ENCODE measurements around the gene FNBP1. TPM values are rescaled to one million over a fixed set of nuclear protein-coding genes. Genes with fewer than 3 reads are reported as not detected.

Gene FNBP1
- total RNA-seq, 1 donor from 2014 or later: 245 TPM

DNA sequence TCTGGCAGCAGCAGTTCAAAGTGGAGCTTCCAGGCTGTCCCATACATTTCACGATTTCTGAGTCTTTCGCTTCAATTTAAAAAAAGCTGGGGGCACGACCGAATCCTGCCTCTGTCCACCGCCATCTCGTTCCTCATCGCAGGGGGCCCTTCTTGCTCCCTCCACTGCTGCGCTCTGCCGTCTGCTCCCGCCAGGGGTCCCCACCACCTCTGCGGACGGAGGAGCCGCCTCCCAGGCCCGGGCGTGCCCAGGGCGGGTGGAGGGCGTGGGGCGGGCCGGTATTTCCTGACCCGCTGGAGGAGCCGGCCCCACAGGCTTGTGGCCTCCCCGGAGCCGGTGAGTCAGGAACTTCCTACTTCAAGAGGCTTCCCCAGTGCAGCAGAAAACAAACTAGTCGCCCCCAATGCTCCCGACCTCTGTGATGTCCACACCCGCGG is 157.3 kb downstream of the FNBP1 start:
- H3K27me3 Mint-ChIP-seq: no peaks in the 10 kb centered on the region
- no peaks in the 10 kb centered on the region for H3K9me3 Mint-ChIP-seq
- H3K36me3 Mint-ChIP-seq (ENCODE audit: low read depth): peaks cover 40% of the 10 kb centered on the region
- intact Hi-C loops (cut with micrococcal nuclease): loop anchor here (2.0 to 10.0 kb wide), 5 partner anchors 17 to 1392 kb away; partner anchors contain the start of genes FAM78A and TOR1A
- H3K4me3 Mint-ChIP-seq: peak overlapping the region; percentile 83
- peak; percentile 97 for DNase-seq
- H3K4me1 Mint-ChIP-seq: peaks cover 60% of the 10 kb centered on the region
- H3K27ac Mint-ChIP-seq: peak overlapping the region; percentile 98

GRCh38 chr9:129885018-129885669 is 157.8 kb downstream of the FNBP1 start:
- DNase-seq: peak; percentile 85
- peak overlapping the region; percentile 98 for H3K27ac Mint-ChIP-seq
- H3K4me1 Mint-ChIP-seq: peaks cover 57% of the 10 kb centered on the region
- intact Hi-C loops (cut with micrococcal nuclease): loop anchor here (2.0 to 10.0 kb wide), 5 partner anchors 16 to 1392 kb away; partner anchors contain the start of genes FAM78A and TOR1A
- H3K9me3 Mint-ChIP-seq: no peaks in the 10 kb centered on the region
- peak overlapping the region; percentile 83 for H3K4me3 Mint-ChIP-seq
- H3K36me3 Mint-ChIP-seq (ENCODE audit: low read depth): peaks cover 39% of the 10 kb centered on the region
- no peaks in the 10 kb centered on the region for H3K27me3 Mint-ChIP-seq

DNA sequence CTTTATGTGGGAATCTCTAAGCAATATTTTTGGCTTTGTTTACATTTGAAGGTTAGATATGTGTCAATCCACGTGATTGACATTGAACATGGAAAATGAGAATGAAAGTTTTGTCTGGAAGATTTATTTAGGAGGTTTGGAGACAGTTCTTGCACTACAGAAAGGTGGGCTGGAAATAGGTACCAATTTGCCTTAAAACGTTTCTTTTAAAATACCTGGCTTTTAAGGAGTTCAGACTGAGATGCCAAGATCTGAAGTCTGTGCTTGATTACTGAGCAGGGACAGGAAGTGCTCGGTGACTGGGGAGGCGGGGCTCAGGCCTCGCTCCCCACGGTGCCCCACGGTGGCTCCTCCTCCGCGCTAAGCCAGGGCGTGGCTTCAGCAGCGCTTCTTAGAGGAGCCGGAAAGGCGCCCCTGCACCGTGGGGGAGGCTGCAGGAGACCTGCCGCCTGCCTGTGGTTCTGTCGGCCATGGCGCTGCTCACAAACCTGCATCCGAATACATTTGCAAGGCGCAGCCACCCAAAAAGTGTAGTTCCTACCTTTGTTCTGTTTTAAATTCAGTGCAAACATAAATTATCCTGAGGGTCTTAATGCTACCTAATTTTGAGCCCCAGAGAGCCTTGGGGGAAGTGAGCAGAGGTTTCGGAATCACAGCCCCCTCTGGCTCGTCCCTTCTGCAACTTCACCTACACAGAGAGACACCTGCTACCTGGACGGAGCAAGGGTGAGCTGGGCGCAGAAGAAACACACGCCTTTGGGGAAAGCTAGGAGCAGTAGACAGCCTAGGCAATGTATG is 158.6 kb downstream of the FNBP1 start:
- Mint-ChIP-seq H3K9me3 (no peaks in the 10 kb centered on the region), H3K27ac (peak overlapping the region; percentile 98), H3K4me3 (peak overlapping the region; percentile 83), H3K36me3 (ENCODE audit: low read depth) (peaks cover 36% of the 10 kb centered on the region), H3K4me1 (peaks cover 51% of the 10 kb centered on the region), H3K27me3 (no peaks in the 10 kb centered on the region)
- DNase-seq: peak; percentile 99
- intact Hi-C loops (cut with micrococcal nuclease): loop anchor here (1.0 to 10.0 kb wide), 6 partner anchors 16 to 1393 kb away; partner anchors contain the start of genes C9orf78, FAM78A, TOR1A and USP20

GRCh38 chr9:129881547-129882324 is 161.3 kb downstream of the FNBP1 start:
- DNase-seq: no peak
- Mint-ChIP-seq H3K9me3 (no peaks in the 10 kb centered on the region), H3K36me3 (ENCODE audit: low read depth) (peaks cover 28% of the 10 kb centered on the region), H3K4me1 (peaks cover 26% of the 10 kb centered on the region), H3K27me3 (no peaks in the 10 kb centered on the region), H3K27ac (no peak overlapping the region), H3K4me3 (no peak overlapping the region)
- intact Hi-C loops (cut with micrococcal nuclease): loop anchor here (10.0 kb wide), 1 partner anchor 353 kb away; no protein-coding TSS in a partner anchor

DNA sequence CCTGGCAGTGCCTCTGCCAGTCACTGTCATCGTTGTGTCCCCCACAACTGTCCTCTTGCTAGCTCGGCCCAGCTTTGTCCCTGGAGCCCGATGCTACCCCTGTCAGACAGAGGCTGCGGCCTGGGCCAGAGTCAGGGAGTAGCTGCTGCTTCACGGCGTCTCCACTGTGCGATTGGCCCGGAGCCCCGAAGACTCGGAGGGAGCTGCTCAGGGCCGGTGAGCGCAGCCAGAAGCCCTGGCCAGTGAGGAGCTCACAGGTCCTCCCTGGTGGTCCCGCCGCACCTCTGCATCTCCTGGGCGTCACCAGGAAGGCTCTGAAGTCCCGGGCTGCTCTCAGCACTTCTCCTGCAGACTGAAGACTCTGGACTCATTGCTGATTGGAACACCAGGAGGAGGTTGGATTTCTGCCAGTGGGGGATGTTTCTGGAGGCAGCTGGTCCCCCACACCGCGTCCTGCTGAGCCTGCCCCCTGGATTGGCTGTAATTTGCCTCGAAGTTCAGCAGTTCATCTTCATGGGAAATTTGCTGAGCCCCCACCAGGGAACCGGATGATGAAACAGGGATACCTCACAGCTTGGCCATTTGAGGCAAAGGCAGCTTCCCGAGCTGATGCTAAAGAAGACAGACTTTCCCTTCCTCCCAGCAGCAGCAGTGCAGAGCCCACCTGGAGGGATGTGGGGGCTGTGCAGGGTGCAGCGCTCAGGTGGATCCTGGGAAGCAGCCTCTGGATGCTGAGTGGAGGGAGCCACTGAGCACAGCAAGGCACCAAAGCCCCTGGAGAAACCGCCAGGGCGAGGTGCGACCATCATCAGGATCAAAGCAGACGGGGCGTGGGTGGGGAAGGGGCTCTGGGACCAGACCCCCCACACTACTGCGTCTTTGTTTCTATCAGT is 162.1 kb downstream of the FNBP1 start:
- intact Hi-C loops (cut with micrococcal nuclease): loop anchor here (10.0 kb wide), 1 partner anchor 354 kb away; no protein-coding TSS in a partner anchor
- no peak overlapping the region for H3K27ac Mint-ChIP-seq
- peaks cover 30% of the 10 kb centered on the region for H3K36me3 Mint-ChIP-seq (ENCODE audit: low read depth)
- no peaks in the 10 kb centered on the region for H3K27me3 Mint-ChIP-seq
- H3K4me3 Mint-ChIP-seq: no peak overlapping the region
- no peaks in the 10 kb centered on the region for H3K9me3 Mint-ChIP-seq
- peaks cover 22% of the 10 kb centered on the region for H3K4me1 Mint-ChIP-seq
- DNase-seq: no peak

- intact Hi-C loops (cut with micrococcal nuclease): loop anchor here (10.0 kb wide), 1 partner anchor 355 kb away; no protein-coding TSS in a partner anchor
- H3K4me1 Mint-ChIP-seq: peaks cover 16% of the 10 kb centered on the region
- no peak for DNase-seq
- no peaks in the 10 kb centered on the region for H3K27me3 Mint-ChIP-seq
- H3K36me3 Mint-ChIP-seq (ENCODE audit: low read depth): peaks cover 26% of the 10 kb centered on the region
- H3K27ac Mint-ChIP-seq: no peak overlapping the region
- no peak overlapping the region for H3K4me3 Mint-ChIP-seq
- no peaks in the 10 kb centered on the region for H3K9me3 Mint-ChIP-seq
Measured at GRCh38 chr9:129879991-129880653, 162.9 kb downstream of the FNBP1 start.

DNA sequence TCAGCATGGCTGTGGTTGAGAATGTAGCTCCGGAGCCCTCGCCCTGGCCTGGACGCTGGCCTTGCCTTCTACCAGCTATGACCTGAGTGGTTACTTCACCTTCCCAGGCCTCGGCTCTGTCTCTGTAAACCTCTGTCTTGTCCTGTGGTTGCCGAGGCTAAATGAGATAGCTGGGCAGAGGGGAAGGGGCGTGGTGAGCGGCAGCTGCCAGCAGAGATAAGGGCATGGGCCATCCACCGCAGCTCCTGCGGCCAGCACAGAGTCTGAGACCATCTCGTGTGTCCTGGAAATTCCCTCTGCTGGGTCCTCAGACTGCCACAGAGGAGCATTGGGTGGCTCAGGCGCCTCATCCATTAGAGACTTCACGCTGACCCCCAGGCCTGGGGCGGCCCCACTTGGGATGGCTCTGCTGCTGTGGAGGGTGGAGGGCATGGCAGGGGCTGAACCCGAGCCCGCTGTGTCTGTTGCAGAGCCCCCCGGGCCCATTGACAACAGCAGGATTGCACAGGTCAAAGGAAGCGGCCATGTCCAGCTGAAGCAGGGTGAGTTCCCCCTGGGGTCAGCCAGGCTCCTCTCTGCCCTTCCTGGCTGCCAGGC is 163.8 kb downstream of the FNBP1 start:
- peaks cover 10% of the 10 kb centered on the region for H3K4me1 Mint-ChIP-seq
- H3K36me3 Mint-ChIP-seq (ENCODE audit: low read depth): peaks cover 27% of the 10 kb centered on the region
- intact Hi-C loops (cut with micrococcal nuclease): no loop called here
- no peak overlapping the region for H3K27ac Mint-ChIP-seq
- H3K27me3 Mint-ChIP-seq: no peaks in the 10 kb centered on the region
- H3K9me3 Mint-ChIP-seq: no peaks in the 10 kb centered on the region
- no peak for DNase-seq
- H3K4me3 Mint-ChIP-seq: no peak overlapping the region

- no peaks in the 10 kb centered on the region for H3K9me3 Mint-ChIP-seq
- no peak for DNase-seq
- intact Hi-C loops (cut with micrococcal nuclease): no loop called here
- no peaks in the 10 kb centered on the region for H3K27me3 Mint-ChIP-seq
- H3K4me3 Mint-ChIP-seq: no peak overlapping the region
- peaks cover 32% of the 10 kb centered on the region for H3K36me3 Mint-ChIP-seq (ENCODE audit: low read depth)
- no peak overlapping the region for H3K27ac Mint-ChIP-seq
- peaks cover 3% of the 10 kb centered on the region for H3K4me1 Mint-ChIP-seq
Measured at GRCh38 chr9:129878291-129878690, 164.7 kb downstream of the FNBP1 start.

GRCh38 chr9:129876815-129877214 is 166.2 kb downstream of the FNBP1 start:
- no peaks in the 10 kb centered on the region for H3K27me3 Mint-ChIP-seq
- H3K9me3 Mint-ChIP-seq: no peaks in the 10 kb centered on the region
- peak overlapping the region; percentile 45 for H3K27ac Mint-ChIP-seq
- peaks cover 5% of the 10 kb centered on the region for H3K4me1 Mint-ChIP-seq
- DNase-seq: no peak
- peaks cover 31% of the 10 kb centered on the region for H3K36me3 Mint-ChIP-seq (ENCODE audit: low read depth)
- intact Hi-C loops (cut with micrococcal nuclease): no loop called here
- H3K4me3 Mint-ChIP-seq: no peak overlapping the region

- Mint-ChIP-seq H3K4me3 (no peak overlapping the region), H3K36me3 (ENCODE audit: low read depth) (peaks cover 35% of the 10 kb centered on the region)
- intact Hi-C loops (cut with micrococcal nuclease): no loop called here
Measured at GRCh38 chr9:129875687-129876395, 167.1 kb downstream of the FNBP1 start.

DNA sequence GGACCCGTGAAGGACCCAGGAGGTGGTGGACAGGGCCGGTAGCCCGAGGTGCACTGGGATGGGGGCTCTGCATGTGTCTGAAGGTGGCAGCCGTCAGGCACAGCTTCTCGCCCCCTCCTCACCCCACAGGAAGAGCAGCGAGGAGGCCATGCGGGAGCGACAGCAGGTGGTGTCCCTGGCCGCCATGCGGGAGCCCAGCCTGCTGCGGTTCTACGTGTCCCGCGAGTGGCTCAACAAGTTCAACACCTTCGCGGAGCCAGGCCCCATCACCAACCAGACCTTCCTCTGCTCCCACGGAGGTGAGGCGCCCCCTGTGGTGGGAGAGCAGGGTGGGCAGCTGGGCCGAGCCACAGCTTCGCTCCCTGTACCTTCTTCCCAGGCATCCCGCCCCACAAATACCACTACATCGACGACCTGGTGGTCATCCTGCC is 167.8 kb downstream of the FNBP1 start:
- no peaks in the 10 kb centered on the region for H3K27me3 Mint-ChIP-seq
- no peaks in the 10 kb centered on the region for H3K9me3 Mint-ChIP-seq
- peaks cover 35% of the 10 kb centered on the region for H3K36me3 Mint-ChIP-seq (ENCODE audit: low read depth)
- DNase-seq: no peak
- intact Hi-C loops (cut with micrococcal nuclease): no loop called here
- H3K4me3 Mint-ChIP-seq: no peak overlapping the region
- H3K4me1 Mint-ChIP-seq: peaks cover 16% of the 10 kb centered on the region
- no peak overlapping the region for H3K27ac Mint-ChIP-seq

More at GRCh38 chr9:129875687-129876395, 167.1 kb downstream of the FNBP1 start:
- DNase-seq: no peak
- Mint-ChIP-seq H3K4me1 (peaks cover 10% of the 10 kb centered on the region), H3K27ac (no peak overlapping the region), H3K9me3 (no peaks in the 10 kb centered on the region), H3K27me3 (no peaks in the 10 kb centered on the region)

All from activated CD4-positive, alpha-beta T cell treated with anti-CD3 and anti-CD28 coated beads, Interleukin-2, amount 10 ng/mL, durations not matched to agents 24 days and 14 days (primary cell).